Gastroesophageal sphincter (tissue), 4 donors: ENCODE data around the gene TENT4A. TPM values are rescaled to one million over a fixed set of nuclear protein-coding genes. Genes with fewer than 3 reads are reported as not detected.

ENCODE experiments used
- ATAC-seq: fragments of 150-250 bp; one replicate; pipeline ENCODE4 v1.9.1; 2016; ENCODE audit warnings: mild to moderate bottlenecking, moderate library complexity
- H3K27ac ChIP-seq, 4 donors: fragments of 200-600 bp; sonication (generic) in 3 of 4; 1 replicate in 3 of 4; 2 replicates in 1 of 4; pipeline ENCODE4 v1.5.1; 2016 to 2019
- H3K27me3 ChIP-seq: fragments of 200-600 bp; sonication (generic); one replicate; pipeline ENCODE4 v1.5.1; 2019
- H3K36me3 ChIP-seq, 2 donors: fragments of 200-600 bp; sonication (generic); one replicate each; pipeline ENCODE4 v1.5.1; 2019; ENCODE audit warnings: control low read depth in 1 of 2
- H3K4me1 ChIP-seq, 3 donors: fragments of 200-600 bp; sonication (generic); 1 replicate in 2 of 3; 2 replicates in 1 of 3; pipeline ENCODE4 v1.5.1; 2016 to 2019; ENCODE audit warnings: control low read depth in 2 of 3
- H3K4me3 ChIP-seq, 2 donors: fragments of 200-600 bp; sonication (generic); one replicate each; pipeline ENCODE4 v1.5.1; 2019; ENCODE audit warnings: mild to moderate bottlenecking in 1 of 2, moderate library complexity in 1 of 2
- H3K9me3 ChIP-seq, 3 donors: fragments of 200-600 bp; sonication (generic); one replicate each; pipeline ENCODE4 v1.5.1; 2017 to 2019; ENCODE audit warnings: control low read depth in 2 of 3
- EP300 ChIP-seq: sonication (generic); formaldehyde crosslinking; IDR thresholded peaks from one replicate; pipeline ENCODE4 v1.6.1; 2017; ENCODE audit warnings: antibody characterized with exemption, mild to moderate bottlenecking
- POLR2A ChIP-seq, 2 donors: fragments of 450-650 bp; IDR thresholded peaks; one replicate each; pipeline ENCODE4 v1.6.1; 2017; ENCODE audit warnings: antibody characterized with exemption in 2 of 2, mild to moderate bottlenecking in 2 of 2, moderate library complexity in 1 of 2
- POLR2AphosphoS5 ChIP-seq: sonication (generic); formaldehyde crosslinking; IDR thresholded peaks from one replicate; pipeline ENCODE4 v1.6.1; 2017; ENCODE audit warnings: antibody characterized with exemption
- WGBS, 2 donors: methylation state at CpG; one replicate each; pipeline ENCODE4 v1.1.5; 2018; ENCODE audit warnings: low coverage in 1 of 2; 5-methylcytosine and 5-hydroxymethylcytosine counted together
- total RNA-seq, 4 donors: library from RNA; depleted of rRNA; stranded (reverse); fragments of >200 nt; gene quantifications; one replicate each; pipeline ENCODE4 v1.1.0, GENCODE V29; 2016
- TF ChIP-seq, protein P1 (sequence below), 4 experiments: fragments of 200-600 bp in 2 of 4; fragments of 450-650 bp in 2 of 4; sonication (generic) in 1 of 4; IDR thresholded peaks; one replicate each; pipeline ENCODE4 v1.5.1; 2017 to 2019; ENCODE audit warnings: antibody characterized with exemption in 4 of 4, mild to moderate bottlenecking in 2 of 4, moderate library complexity in 2 of 4

The TENT4A gene
- total RNA-seq, 4 donors from 2014 or later: 15.8 to 21.3 (median 17.3) TPM

DNA sequence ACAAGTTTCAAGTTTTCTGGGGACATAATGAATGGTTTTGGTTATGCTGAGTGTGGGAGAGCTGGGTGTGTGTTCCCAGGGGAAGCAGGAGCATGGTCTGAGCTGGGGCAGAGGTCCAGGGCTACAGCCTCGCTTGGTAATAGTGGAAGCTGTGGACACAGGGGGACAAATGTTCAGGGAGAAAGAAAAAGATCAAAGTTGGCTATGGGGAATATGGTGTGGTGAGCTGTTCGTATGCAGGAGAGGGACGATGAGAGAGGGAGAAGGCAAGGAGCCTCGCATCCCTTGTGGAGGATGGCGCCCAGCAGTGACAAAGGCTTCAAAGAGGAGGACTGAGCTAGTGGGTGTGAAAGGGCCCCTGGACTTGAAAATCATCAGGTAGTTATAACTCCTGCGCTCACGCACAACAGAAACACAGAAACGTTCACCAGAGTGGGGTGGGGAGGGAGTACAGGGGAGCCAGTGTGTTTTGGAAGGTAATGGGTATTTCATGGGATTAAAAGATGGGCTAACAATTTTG is 77.2 kb downstream of the TENT4A start:
- Histone ChIP-seq H3K4me3 (no peak overlapping the region), H3K4me1 (no peaks in the 10 kb centered on the region), H3K27me3 (no peaks in the 10 kb centered on the region), H3K9me3 (no peaks in the 10 kb centered on the region), H3K27ac (no peak overlapping the region), H3K36me3 (no peaks in the 10 kb centered on the region)
- WGBS, 2 donors: 61 to 70% methylated on average over 6 to 7 of the region's 8 CpGs
- no peak for TF ChIP-seq EP300
- no peak for TF ChIP-seq POLR2A (IDR thresholded peaks at IDR 0.05)
- TF ChIP-seq, protein P1, sequence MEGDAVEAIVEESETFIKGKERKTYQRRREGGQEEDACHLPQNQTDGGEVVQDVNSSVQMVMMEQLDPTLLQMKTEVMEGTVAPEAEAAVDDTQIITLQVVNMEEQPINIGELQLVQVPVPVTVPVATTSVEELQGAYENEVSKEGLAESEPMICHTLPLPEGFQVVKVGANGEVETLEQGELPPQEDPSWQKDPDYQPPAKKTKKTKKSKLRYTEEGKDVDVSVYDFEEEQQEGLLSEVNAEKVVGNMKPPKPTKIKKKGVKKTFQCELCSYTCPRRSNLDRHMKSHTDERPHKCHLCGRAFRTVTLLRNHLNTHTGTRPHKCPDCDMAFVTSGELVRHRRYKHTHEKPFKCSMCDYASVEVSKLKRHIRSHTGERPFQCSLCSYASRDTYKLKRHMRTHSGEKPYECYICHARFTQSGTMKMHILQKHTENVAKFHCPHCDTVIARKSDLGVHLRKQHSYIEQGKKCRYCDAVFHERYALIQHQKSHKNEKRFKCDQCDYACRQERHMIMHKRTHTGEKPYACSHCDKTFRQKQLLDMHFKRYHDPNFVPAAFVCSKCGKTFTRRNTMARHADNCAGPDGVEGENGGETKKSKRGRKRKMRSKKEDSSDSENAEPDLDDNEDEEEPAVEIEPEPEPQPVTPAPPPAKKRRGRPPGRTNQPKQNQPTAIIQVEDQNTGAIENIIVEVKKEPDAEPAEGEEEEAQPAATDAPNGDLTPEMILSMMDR (IDR thresholded peaks at IDR 0.05): no peak
- ATAC-seq: no peak

DNA sequence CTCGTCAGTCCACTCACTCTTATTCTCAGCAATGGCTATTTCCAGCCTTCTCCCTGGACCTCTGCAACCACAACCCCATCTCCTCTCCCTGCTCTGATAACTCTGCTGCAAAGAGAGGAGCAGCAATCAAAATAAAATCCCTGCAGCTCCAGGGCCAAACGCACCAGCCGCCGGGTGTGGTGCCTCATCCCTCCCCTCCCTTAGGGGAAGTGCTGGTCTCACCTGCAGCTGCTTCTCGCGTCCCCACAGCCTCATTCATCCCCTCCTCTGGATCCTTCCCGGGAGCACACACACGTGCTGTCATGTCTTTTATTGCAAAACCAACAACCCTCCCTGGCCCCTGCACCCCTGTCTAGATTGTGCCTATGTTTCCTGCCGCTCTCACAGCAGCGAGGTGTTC is 77.8 kb downstream of the TENT4A start:
- 50% methylated on average over 5 to 10 of the region's 10 CpGs for WGBS, 2 donors
- TF ChIP-seq, protein P1 (IDR thresholded peaks at IDR 0.05): no peak
- no peak for TF ChIP-seq EP300
- no peak for TF ChIP-seq POLR2AphosphoS5
- no peak for TF ChIP-seq POLR2A (IDR thresholded peaks at IDR 0.05)
- Histone ChIP-seq H3K27me3 (no peaks in the 10 kb centered on the region), H3K9me3 (no peaks in the 10 kb centered on the region), H3K36me3 (no peaks in the 10 kb centered on the region), H3K4me1 (no peaks in the 10 kb centered on the region), H3K27ac (no peak overlapping the region), H3K4me3 (no peak overlapping the region)
- no peak for ATAC-seq

DNA sequence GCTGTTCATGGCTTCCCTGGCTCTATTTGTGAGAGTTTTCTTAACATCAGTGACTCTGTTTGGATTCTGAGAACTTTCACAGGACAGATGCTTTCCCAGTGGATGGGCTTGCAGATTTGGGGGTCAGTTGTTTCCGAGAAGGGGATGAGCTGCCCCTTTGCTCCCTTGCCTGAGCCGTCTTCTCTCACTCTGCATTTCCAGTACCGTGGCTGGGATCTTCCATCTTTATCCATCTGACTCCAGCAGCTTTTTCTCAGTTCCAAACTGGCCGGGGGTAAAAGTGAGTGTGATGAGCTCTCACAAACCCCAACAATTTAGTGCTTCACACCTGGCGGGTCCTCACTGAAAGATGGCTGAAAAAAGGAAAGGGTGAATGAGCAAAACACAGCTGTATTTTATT is 79.1 kb downstream of the TENT4A start:
- no peaks in the 10 kb centered on the region for H3K9me3 ChIP-seq
- ATAC-seq: no peak
- 52 to 87% methylated on average over 3 to 4 of the region's 5 CpGs for WGBS, 2 donors
- H3K27ac ChIP-seq: no peak overlapping the region
- no peaks in the 10 kb centered on the region for H3K36me3 ChIP-seq
- no peak for TF ChIP-seq POLR2AphosphoS5
- TF ChIP-seq, protein P1 (IDR thresholded peaks at IDR 0.05): no peak
- no peak for TF ChIP-seq EP300
- no peak for TF ChIP-seq POLR2A (IDR thresholded peaks at IDR 0.05)
- no peaks in the 10 kb centered on the region for H3K4me1 ChIP-seq
- no peak overlapping the region for H3K4me3 ChIP-seq
- H3K27me3 ChIP-seq: no peaks in the 10 kb centered on the region

DNA sequence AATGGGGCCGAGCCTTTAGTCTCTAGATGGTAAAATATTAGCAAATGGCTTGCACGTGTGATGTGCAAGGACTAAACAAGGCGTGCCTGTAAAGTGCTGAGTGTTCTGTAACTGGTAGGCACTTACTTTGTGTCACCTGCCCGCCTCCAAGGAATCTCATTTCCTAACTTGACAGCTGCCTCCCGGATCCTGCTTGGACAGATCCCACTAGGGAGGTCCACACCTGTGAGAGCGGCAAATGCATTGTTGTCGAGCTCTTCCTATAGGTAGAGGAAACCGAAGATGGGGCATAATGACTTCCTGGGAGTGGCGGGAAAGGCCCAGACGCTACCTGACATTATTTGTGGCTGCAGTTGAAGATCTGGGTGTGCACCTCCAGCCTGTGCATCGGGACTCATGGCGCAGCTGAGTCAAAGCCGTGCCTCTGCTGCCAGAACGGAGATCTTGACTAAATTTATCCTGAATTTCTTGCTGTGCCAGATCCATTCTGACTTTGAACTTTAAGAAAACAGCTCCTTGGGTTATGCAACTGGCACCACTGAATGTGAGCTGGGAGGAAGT is 79.8 kb downstream of the TENT4A start:
- 69 to 80% methylated on average over 5 to 6 of the region's 14 CpGs for WGBS, 2 donors
- Histone ChIP-seq H3K27ac (no peak overlapping the region), H3K4me1 (no peaks in the 10 kb centered on the region), H3K9me3 (no peaks in the 10 kb centered on the region), H3K36me3 (no peaks in the 10 kb centered on the region), H3K4me3 (no peak overlapping the region), H3K27me3 (no peaks in the 10 kb centered on the region)
- no peak for TF ChIP-seq POLR2A (IDR thresholded peaks at IDR 0.05)
- TF ChIP-seq POLR2AphosphoS5: no peak
- no peak for TF ChIP-seq EP300
- TF ChIP-seq, protein P1 (IDR thresholded peaks at IDR 0.05): no peak
- no peak for ATAC-seq

DNA sequence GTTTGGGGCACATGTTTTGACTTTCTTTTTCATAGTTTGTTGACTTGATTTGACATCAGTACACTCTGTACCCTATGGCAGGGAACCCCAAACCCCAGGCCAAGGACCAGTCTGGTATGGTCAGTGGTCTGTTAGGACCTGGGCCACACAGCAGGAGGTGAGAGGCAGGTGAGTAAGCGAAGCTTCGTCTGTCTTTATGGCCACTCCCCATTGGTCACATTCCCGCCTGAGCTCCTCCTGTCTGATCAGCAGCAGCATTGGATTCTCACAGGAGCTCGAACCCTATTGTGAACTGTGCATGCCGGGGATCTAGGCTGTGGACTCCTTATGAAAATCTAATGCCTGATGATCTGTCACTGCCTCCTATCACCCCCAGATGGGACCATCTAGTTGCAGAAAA is 88.0 kb downstream of the TENT4A start:
- TF ChIP-seq POLR2A (IDR thresholded peaks at IDR 0.05) (no peak), POLR2AphosphoS5 (no peak), EP300 (no peak)
- TF ChIP-seq, protein P1 (IDR thresholded peaks at IDR 0.05): no peak
- Histone ChIP-seq H3K4me1 (no peaks in the 10 kb centered on the region), H3K4me3 (no peak overlapping the region), H3K27me3 (no peaks in the 10 kb centered on the region), H3K36me3 (no peaks in the 10 kb centered on the region), H3K27ac (no peak overlapping the region), H3K9me3 (peaks cover 0 to 4% (median 0%) of the 10 kb centered on the region in 3 donors)
- ATAC-seq: no peak
- 89% methylated on average over 5 of the region's 5 CpGs; no CpG with 5 or more reads in 1 of the 2 donors for WGBS, 2 donors
